Liver (tissue), 3 donors: ENCODE measurements around the gene KAT5.

Experiments
- GABPA ChIP-seq, 2 donors: IDR thresholded peaks in 1 of 2; conservative IDR thresholded peaks in 1 of 2; 2 replicates each; pipeline ENCODE4 v1.6.1; 2016; ENCODE audit warnings: antibody characterized with exemption in 2 of 2, mild to moderate bottlenecking in 1 of 2, moderate library complexity in 1 of 2
- HNF4A ChIP-seq, 2 donors: conservative IDR thresholded peaks; 2 replicates each; pipeline ENCODE4 v1.6.1; 2016; ENCODE audit warnings: antibody characterized with exemption in 2 of 2, mild to moderate bottlenecking in 2 of 2
- RAD21 ChIP-seq, 2 donors: IDR thresholded peaks; 2 replicates each; pipeline ENCODE4 v1.6.1; 2016; ENCODE audit warnings: antibody characterized with exemption in 2 of 2, mild to moderate bottlenecking in 2 of 2
- RXRA ChIP-seq, 2 donors: IDR thresholded peaks; 2 replicates each; pipeline ENCODE4 v1.6.1; 2017 to 2018; ENCODE audit warnings: antibody characterized with exemption in 2 of 2, mild to moderate bottlenecking in 1 of 2
- TAF1 ChIP-seq: conservative IDR thresholded peaks from 2 replicates; pipeline ENCODE4 v1.6.1; 2016; ENCODE audit warnings: antibody characterized with exemption, mild to moderate bottlenecking
- YY1 ChIP-seq: IDR thresholded peaks from 2 replicates; pipeline ENCODE4 v1.6.1; 2016; ENCODE audit warnings: antibody characterized with exemption, mild to moderate bottlenecking
- TF ChIP-seq, protein P1 (sequence below): IDR thresholded peaks from 2 replicates; pipeline ENCODE4 v1.6.1; 2016; ENCODE audit warnings: antibody characterized with exemption
- TF ChIP-seq, protein P2 (sequence below): IDR thresholded peaks from 2 replicates; pipeline ENCODE4 v1.6.1; 2016; ENCODE audit warnings: antibody characterized with exemption
- TF ChIP-seq, protein P3 (sequence below): fragments of 150-350 bp; IDR thresholded peaks from 2 replicates; pipeline ENCODE4 v1.5.1; 2017; ENCODE audit warnings: improper control_type of control experiment, low read depth, low read length; ENCODE audit not compliant: missing input control
- TF ChIP-seq, protein P4 (sequence below): IDR thresholded peaks from 2 replicates; pipeline ENCODE4 v1.6.1; 2016; ENCODE audit warnings: antibody characterized with exemption
- donor health status: healthy.
- donor health status: healthy.

DNA sequence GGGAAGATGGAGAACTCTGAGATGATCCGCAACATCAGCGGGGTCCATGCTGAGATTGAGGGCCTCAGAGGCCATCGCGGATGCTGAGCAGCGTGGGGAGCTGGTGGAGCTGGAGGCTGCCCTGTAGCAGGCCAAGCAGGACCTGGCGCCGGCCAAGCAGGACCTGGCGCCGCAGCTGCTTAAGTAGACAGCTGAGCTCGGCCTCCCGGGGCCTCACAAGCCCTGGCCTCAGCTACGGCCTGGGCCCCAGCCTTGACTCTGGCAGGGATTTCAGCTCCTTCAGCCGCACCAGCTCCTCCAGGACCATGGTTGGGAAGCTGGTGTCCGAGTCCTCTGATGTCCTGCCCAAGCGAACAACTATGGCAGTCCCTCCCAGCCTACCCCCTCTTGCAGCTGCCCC, 15.8 kb downstream of the KAT5 start:
- TF ChIP-seq, protein P1, sequence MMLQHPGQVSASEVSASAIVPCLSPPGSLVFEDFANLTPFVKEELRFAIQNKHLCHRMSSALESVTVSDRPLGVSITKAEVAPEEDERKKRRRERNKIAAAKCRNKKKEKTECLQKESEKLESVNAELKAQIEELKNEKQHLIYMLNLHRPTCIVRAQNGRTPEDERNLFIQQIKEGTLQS = no peak
- TF ChIP-seq, protein P2, sequence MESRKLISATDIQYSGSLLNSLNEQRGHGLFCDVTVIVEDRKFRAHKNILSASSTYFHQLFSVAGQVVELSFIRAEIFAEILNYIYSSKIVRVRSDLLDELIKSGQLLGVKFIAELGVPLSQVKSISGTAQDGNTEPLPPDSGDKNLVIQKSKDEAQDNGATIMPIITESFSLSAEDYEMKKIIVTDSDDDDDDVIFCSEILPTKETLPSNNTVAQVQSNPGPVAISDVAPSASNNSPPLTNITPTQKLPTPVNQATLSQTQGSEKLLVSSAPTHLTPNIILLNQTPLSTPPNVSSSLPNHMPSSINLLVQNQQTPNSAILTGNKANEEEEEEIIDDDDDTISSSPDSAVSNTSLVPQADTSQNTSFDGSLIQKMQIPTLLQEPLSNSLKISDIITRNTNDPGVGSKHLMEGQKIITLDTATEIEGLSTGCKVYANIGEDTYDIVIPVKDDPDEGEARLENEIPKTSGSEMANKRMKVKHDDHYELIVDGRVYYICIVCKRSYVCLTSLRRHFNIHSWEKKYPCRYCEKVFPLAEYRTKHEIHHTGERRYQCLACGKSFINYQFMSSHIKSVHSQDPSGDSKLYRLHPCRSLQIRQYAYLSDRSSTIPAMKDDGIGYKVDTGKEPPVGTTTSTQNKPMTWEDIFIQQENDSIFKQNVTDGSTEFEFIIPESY = no peak
- TF ChIP-seq, protein P3, sequence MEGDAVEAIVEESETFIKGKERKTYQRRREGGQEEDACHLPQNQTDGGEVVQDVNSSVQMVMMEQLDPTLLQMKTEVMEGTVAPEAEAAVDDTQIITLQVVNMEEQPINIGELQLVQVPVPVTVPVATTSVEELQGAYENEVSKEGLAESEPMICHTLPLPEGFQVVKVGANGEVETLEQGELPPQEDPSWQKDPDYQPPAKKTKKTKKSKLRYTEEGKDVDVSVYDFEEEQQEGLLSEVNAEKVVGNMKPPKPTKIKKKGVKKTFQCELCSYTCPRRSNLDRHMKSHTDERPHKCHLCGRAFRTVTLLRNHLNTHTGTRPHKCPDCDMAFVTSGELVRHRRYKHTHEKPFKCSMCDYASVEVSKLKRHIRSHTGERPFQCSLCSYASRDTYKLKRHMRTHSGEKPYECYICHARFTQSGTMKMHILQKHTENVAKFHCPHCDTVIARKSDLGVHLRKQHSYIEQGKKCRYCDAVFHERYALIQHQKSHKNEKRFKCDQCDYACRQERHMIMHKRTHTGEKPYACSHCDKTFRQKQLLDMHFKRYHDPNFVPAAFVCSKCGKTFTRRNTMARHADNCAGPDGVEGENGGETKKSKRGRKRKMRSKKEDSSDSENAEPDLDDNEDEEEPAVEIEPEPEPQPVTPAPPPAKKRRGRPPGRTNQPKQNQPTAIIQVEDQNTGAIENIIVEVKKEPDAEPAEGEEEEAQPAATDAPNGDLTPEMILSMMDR = no peak
- TF ChIP-seq YY1 = no peak
- no peak for TF ChIP-seq RAD21 (IDR thresholded peaks at IDR 0.05)
- TF ChIP-seq RXRA (IDR thresholded peaks at IDR 0.05) = no peak
- TF ChIP-seq, protein P4, sequence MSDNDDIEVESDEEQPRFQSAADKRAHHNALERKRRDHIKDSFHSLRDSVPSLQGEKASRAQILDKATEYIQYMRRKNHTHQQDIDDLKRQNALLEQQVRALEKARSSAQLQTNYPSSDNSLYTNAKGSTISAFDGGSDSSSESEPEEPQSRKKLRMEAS = no peak
- TF ChIP-seq GABPA (IDR thresholded peaks at IDR 0.05 in 1 of 2, conservative IDR thresholded peaks at IDR 0.05 in 1 of 2) = no peak
- no peak for TF ChIP-seq HNF4A (conservative IDR thresholded peaks at IDR 0.05)
- no peak for TF ChIP-seq TAF1
